SK-N-SH (cell line): ENCODE data around the gene GLYATL1B. TPM values are rescaled to one million over a fixed set of nuclear protein-coding genes. Genes with fewer than 3 reads are reported as not detected.

Experiments used
- CTCF ChIA-PET: fragments of 300-600, 350-600 bp; formaldehyde crosslinking; extraction: SDS; loops from one replicate; lab custom pipeline; 2021; lab: Yijun Ruan, JAX
- POLR2A ChIA-PET: fragments of 350-600 bp; sonication (Branson Sonifier 250); formaldehyde crosslinking; extraction: SDS; loops from one replicate; lab custom pipeline; 2020; ENCODE audit warnings: antibody characterized with exemption, inconsistent platforms; lab: Yijun Ruan, JAX
- DNase-seq: peaks from one replicate; pipeline ENCODE4 v3.0.0; 2012
- H2AFZ ChIP-seq: fragments of 200-600 bp; sonication (generic); 2 replicates; pipeline ENCODE4 v1.8.1; 2016; ENCODE audit warnings: antibody characterized with exemption, mild to moderate bottlenecking, low read depth
- H3F3A ChIP-seq: fragments of 200-600 bp; sonication (generic); replicated peaks from 2 replicates; pipeline ENCODE3; 2016; ENCODE audit warnings: antibody characterized with exemption, mild to moderate bottlenecking; ENCODE audit not compliant: insufficient read depth
- H3K27ac ChIP-seq, 2 experiments: fragments of 200-500 bp in 1 of 2; fragments of 200-600 bp in 1 of 2; sonication (Bioruptor generic) in 1 of 2; sonication (generic), shearing (Covaris generic) in 1 of 2; 2 replicates each; pipeline versions ENCODE4 v1.5.1 to v1.6.1; 2014 to 2016; ENCODE audit warnings: low read depth in 2 of 2, inconsistent platforms in 1 of 2, low read length in 1 of 2, mild to moderate bottlenecking in 1 of 2, mixed read lengths in 1 of 2
- H3K27me3 ChIP-seq: fragments of 200-600 bp; sonication (generic), shearing (Covaris generic); 2 replicates; pipeline ENCODE4 v1.6.1; 2016; ENCODE audit warnings: mixed run types; ENCODE audit not compliant: insufficient read depth
- H3K36me3 ChIP-seq, 2 experiments: fragments of 200-500 bp in 1 of 2; fragments of 200-600 bp in 1 of 2; sonication (Bioruptor generic) in 1 of 2; sonication (generic) in 1 of 2; replicated peaks in 1 of 2; 2 replicates each; pipeline versions ENCODE3 to v1.5.1; 2014 to 2016; ENCODE audit warnings: low read length in 1 of 2, mild to moderate bottlenecking in 1 of 2; ENCODE audit not compliant: insufficient read depth in 2 of 2, control insufficient read depth in 1 of 2
- H3K4me1 ChIP-seq, 2 experiments: fragments of 200-500 bp in 1 of 2; fragments of 200-600 bp in 1 of 2; sonication (Bioruptor generic) in 1 of 2; sonication (generic), shearing (Covaris generic) in 1 of 2; 2 replicates each; pipeline versions ENCODE4 v1.5.1 to v1.6.1; 2014 to 2016; ENCODE audit warnings: low read depth in 1 of 2, low read length in 1 of 2, mixed run types in 1 of 2; ENCODE audit not compliant: insufficient read depth in 2 of 2, control insufficient read depth in 1 of 2
- H3K4me2 ChIP-seq: fragments of 200-600 bp; sonication (generic), shearing (Covaris generic); 2 replicates; pipeline ENCODE4 v1.6.1; 2017; ENCODE audit warnings: mixed run types
- H3K4me3 ChIP-seq, 2 experiments: fragments of 200-500 bp in 1 of 2; fragments of 200-600 bp in 1 of 2; sonication (Bioruptor generic) in 1 of 2; sonication (generic), shearing (Covaris generic) in 1 of 2; 2 replicates each; pipeline versions ENCODE4 v1.5.1 to v1.8.1; 2014 to 2016; ENCODE audit warnings: low read depth in 2 of 2, inconsistent platforms in 1 of 2, low read length in 1 of 2, mild to moderate bottlenecking in 1 of 2, mixed read lengths in 1 of 2, moderate library complexity in 1 of 2
- H3K79me2 ChIP-seq: fragments of 200-600 bp; sonication (generic); 2 replicates; pipeline ENCODE4 v1.8.1; 2017; ENCODE audit warnings: mild to moderate bottlenecking; ENCODE audit not compliant: insufficient read depth
- H3K9ac ChIP-seq: fragments of 200-600 bp; sonication (generic); 2 replicates; pipeline ENCODE4 v1.6.1; 2017; ENCODE audit warnings: mixed run types
- H3K9me2 ChIP-seq: fragments of 200-600 bp; sonication (generic); 2 replicates; pipeline ENCODE4 v1.6.1; 2017; ENCODE audit warnings: mixed run types
- H3K9me3 ChIP-seq: fragments of 200-600 bp; sonication (generic); 2 replicates; pipeline ENCODE4 v1.6.1; 2017; ENCODE audit warnings: mixed run types, mild to moderate bottlenecking, moderate library complexity
- H4K20me1 ChIP-seq: fragments of 200-600 bp; sonication (generic); 2 replicates; pipeline ENCODE4 v1.6.1; 2017; ENCODE audit warnings: mild to moderate bottlenecking, mixed run types; ENCODE audit not compliant: insufficient read depth
- FOXJ3 ChIP-seq: sonication (generic); formaldehyde crosslinking; IDR thresholded peaks from 2 replicates; pipeline ENCODE4 v1.5.1; 2020; ENCODE audit warnings: mild to moderate bottlenecking, missing genetic modification reagents
- FOXM1 ChIP-seq: IDR thresholded peaks from 2 replicates; pipeline ENCODE4 v1.4.0; 2012; ENCODE audit warnings: low read depth, mild to moderate bottlenecking
- MEF2A ChIP-seq: IDR thresholded peaks from 2 replicates; pipeline ENCODE4 v1.4.0; 2012; ENCODE audit warnings: low read depth, borderline replicate concordance
- NFIC ChIP-seq: IDR thresholded peaks from 2 replicates; pipeline ENCODE4 v1.4.0; 2012; ENCODE audit warnings: borderline replicate concordance
- RAD21 ChIP-seq: IDR thresholded peaks from 2 replicates; pipeline ENCODE4 v1.6.1; 2012; ENCODE audit warnings: mild to moderate bottlenecking, low read length
- SIN3A ChIP-seq: IDR thresholded peaks from 2 replicates; pipeline ENCODE4 v1.6.1; 2012; ENCODE audit warnings: low read depth, mild to moderate bottlenecking, low read length, moderate library complexity, borderline replicate concordance
- SMC3 ChIP-seq: IDR thresholded peaks from 2 replicates; pipeline ENCODE4 v1.6.1; 2012; ENCODE audit warnings: low read depth, low read length, improper control_type of control experiment
- TCF12 ChIP-seq: IDR thresholded peaks from 2 replicates; pipeline ENCODE4 v1.4.0; 2012
- WGBS: methylation state at CpG from one replicate; pipeline ENCODE4 v1.1.6; 2017; ENCODE audit warnings: low lambda C conversion rate; 5-methylcytosine and 5-hydroxymethylcytosine counted together
- polyA plus RNA-seq, 3 experiments: library from polyadenylated mRNA; depleted of rRNA; stranded (reverse); fragments of >200 nt; gene quantifications; 2 replicates each; pipeline ENCODE4 v1.2.3, GENCODE V29; 2012
- TF ChIP-seq, protein P1 (sequence below): IDR thresholded peaks from 2 replicates; pipeline ENCODE4; 2012
- TF ChIP-seq, protein P2 (sequence below): fragments of 150-350 bp; IDR thresholded peaks from 2 replicates; pipeline ENCODE4 v1.6.1; 2016; ENCODE audit warnings: mild to moderate bottlenecking, low read depth, low read length
- TF ChIP-seq, protein P3 (sequence below): fragments of 150-350 bp; IDR thresholded peaks from 2 replicates; pipeline ENCODE4 v1.6.1; 2017; ENCODE audit warnings: antibody characterized with exemption, low read length, low read depth, borderline replicate concordance
- TF ChIP-seq, protein P4 (sequence below): IDR thresholded peaks from 2 replicates; pipeline ENCODE4 v1.4.0; 2012; ENCODE audit warnings: low read depth, borderline replicate concordance
- TF ChIP-seq, protein P5 (sequence below): IDR thresholded peaks from 2 replicates; pipeline ENCODE4 v1.4.0; 2012; ENCODE audit warnings: low read depth
- TF ChIP-seq, protein P6 (sequence below): fragments of 200-600 bp; sonication (generic); IDR thresholded peaks from 2 replicates; pipeline ENCODE4 v1.6.1; 2017; ENCODE audit warnings: antibody characterized with exemption, mild to moderate bottlenecking, moderate library complexity

Gene GLYATL1B
- polyA plus RNA-seq, 1 of the 3 experiments (the other 2 are of a cell fraction), result not detected

DNA sequence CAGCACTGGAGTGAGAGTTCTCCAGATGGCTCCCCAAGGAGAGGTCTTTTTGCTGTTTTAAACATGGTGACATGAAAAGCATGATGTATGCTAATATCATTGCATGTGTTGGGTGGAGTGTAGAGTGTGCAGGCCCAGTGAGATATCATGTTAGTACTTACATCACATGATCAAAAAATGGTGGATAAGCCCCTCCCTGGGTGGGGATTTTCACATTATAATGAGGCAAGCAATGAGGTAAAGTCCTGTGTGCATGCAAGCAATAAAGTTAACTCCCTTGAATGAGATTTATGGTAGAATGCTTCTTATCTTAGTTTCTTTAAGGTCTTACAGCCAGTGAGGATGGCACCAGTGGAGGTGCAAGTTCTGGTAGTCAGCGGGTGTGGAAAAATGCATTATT lies 29.4 kb downstream of the GLYATL1B start:
- H3K9ac ChIP-seq, result no peak overlapping the region
- no peak overlapping the region for H3K27ac ChIP-seq
- H3K9me2 ChIP-seq, result no peaks in the 10 kb centered on the region
- no peak for DNase-seq
- peaks cover 0 to 10% of the 10 kb centered on the region in 2 experiments for H3K36me3 ChIP-seq
- no peak for TF ChIP-seq NFIC
- TF ChIP-seq, protein P1, sequence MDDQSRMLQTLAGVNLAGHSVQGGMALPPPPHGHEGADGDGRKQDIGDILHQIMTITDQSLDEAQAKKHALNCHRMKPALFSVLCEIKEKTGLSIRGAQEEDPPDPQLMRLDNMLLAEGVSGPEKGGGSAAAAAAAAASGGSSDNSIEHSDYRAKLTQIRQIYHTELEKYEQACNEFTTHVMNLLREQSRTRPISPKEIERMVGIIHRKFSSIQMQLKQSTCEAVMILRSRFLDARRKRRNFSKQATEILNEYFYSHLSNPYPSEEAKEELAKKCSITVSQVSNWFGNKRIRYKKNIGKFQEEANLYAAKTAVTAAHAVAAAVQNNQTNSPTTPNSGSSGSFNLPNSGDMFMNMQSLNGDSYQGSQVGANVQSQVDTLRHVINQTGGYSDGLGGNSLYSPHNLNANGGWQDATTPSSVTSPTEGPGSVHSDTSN, result no peak
- TF ChIP-seq FOXJ3 (CRISPR knock-in tag), result no peak
- TF ChIP-seq MEF2A, result no peak
- TF ChIP-seq RAD21, result no peak
- TF ChIP-seq, protein P2, sequence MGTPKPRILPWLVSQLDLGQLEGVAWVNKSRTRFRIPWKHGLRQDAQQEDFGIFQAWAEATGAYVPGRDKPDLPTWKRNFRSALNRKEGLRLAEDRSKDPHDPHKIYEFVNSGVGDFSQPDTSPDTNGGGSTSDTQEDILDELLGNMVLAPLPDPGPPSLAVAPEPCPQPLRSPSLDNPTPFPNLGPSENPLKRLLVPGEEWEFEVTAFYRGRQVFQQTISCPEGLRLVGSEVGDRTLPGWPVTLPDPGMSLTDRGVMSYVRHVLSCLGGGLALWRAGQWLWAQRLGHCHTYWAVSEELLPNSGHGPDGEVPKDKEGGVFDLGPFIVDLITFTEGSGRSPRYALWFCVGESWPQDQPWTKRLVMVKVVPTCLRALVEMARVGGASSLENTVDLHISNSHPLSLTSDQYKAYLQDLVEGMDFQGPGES, result no peak
- CTCF ChIA-PET, result no interaction called here
- no peak overlapping the region for H3K4me2 ChIP-seq
- H3K4me3 ChIP-seq, result no peak overlapping the region
- H3K9me3 ChIP-seq, result 0 out of 2 replicates have a peak, but pooled peaks cover 8% of the 10 kb centered on the region
- H3K79me2 ChIP-seq, result no peaks in the 10 kb centered on the region
- no peak overlapping the region for H2AFZ ChIP-seq
- no peaks in the 10 kb centered on the region for H3K27me3 ChIP-seq
- H3F3A ChIP-seq, result no peaks in the 10 kb centered on the region
- no peaks in the 10 kb centered on the region for H3K4me1 ChIP-seq
- H4K20me1 ChIP-seq, result no peaks in the 10 kb centered on the region
- POLR2A ChIA-PET, result no interaction called here
- 87% methylated on average over 1 of the region's 1 CpG for WGBS

DNA sequence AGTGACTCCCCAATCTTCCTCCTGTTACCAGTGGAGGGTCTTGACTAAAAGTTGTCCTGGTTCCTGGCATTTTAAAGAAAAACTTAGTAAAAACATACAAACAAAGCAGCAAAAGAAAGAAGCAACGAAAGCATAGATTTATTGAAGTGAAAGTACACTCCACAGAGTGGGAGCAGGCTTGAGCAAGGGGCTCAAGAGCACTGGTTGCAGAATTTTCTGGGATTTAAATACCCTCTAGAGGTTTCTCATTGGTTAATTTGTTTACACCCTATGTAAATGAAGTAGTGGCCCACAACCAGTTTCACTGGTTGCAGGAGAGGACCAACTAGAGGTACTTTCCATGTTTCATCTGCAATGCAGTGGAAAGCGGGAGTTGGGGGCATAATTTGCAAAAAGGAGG lies 31.7 kb downstream of the GLYATL1B start:
- no peak overlapping the region for H3K4me3 ChIP-seq
- 92% methylated on average over 2 of the region's 2 CpGs for WGBS
- H3K27me3 ChIP-seq, result no peaks in the 10 kb centered on the region
- ChIA-PET CTCF (no interaction called here), POLR2A (no interaction called here)
- H2AFZ ChIP-seq, result no peak overlapping the region
- no peaks in the 10 kb centered on the region for H4K20me1 ChIP-seq
- no peaks in the 10 kb centered on the region for H3K9me2 ChIP-seq
- H3K79me2 ChIP-seq, result no peaks in the 10 kb centered on the region
- no peak overlapping the region for H3K27ac ChIP-seq
- peaks cover 0 to 10% of the 10 kb centered on the region in 2 experiments for H3K36me3 ChIP-seq
- 0 out of 2 replicates have a peak, but pooled peaks cover 8% of the 10 kb centered on the region for H3K9me3 ChIP-seq
- DNase-seq, result no peak
- TF ChIP-seq SIN3A (no peak), FOXJ3 (CRISPR knock-in tag) (no peak), SMC3 (no peak), FOXM1 (no peak), TCF12 (no peak)
- TF ChIP-seq, protein P3, sequence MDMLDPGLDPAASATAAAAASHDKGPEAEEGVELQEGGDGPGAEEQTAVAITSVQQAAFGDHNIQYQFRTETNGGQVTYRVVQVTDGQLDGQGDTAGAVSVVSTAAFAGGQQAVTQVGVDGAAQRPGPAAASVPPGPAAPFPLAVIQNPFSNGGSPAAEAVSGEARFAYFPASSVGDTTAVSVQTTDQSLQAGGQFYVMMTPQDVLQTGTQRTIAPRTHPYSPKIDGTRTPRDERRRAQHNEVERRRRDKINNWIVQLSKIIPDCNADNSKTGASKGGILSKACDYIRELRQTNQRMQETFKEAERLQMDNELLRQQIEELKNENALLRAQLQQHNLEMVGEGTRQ, result no peak
- TF ChIP-seq, protein P4, sequence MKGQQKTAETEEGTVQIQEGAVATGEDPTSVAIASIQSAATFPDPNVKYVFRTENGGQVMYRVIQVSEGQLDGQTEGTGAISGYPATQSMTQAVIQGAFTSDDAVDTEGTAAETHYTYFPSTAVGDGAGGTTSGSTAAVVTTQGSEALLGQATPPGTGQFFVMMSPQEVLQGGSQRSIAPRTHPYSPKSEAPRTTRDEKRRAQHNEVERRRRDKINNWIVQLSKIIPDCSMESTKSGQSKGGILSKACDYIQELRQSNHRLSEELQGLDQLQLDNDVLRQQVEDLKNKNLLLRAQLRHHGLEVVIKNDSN, result no peak
- TF ChIP-seq, protein P5, sequence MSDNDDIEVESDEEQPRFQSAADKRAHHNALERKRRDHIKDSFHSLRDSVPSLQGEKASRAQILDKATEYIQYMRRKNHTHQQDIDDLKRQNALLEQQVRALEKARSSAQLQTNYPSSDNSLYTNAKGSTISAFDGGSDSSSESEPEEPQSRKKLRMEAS, result no peak
- TF ChIP-seq, protein P6, sequence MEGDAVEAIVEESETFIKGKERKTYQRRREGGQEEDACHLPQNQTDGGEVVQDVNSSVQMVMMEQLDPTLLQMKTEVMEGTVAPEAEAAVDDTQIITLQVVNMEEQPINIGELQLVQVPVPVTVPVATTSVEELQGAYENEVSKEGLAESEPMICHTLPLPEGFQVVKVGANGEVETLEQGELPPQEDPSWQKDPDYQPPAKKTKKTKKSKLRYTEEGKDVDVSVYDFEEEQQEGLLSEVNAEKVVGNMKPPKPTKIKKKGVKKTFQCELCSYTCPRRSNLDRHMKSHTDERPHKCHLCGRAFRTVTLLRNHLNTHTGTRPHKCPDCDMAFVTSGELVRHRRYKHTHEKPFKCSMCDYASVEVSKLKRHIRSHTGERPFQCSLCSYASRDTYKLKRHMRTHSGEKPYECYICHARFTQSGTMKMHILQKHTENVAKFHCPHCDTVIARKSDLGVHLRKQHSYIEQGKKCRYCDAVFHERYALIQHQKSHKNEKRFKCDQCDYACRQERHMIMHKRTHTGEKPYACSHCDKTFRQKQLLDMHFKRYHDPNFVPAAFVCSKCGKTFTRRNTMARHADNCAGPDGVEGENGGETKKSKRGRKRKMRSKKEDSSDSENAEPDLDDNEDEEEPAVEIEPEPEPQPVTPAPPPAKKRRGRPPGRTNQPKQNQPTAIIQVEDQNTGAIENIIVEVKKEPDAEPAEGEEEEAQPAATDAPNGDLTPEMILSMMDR, result no peak
- no peak overlapping the region for H3K4me2 ChIP-seq
- no peaks in the 10 kb centered on the region for H3F3A ChIP-seq
- no peak overlapping the region for H3K9ac ChIP-seq
- H3K4me1 ChIP-seq, result no peaks in the 10 kb centered on the region
